ENCODE measurements around the gene CDK11B. TPM values are rescaled to one million over a fixed set of nuclear protein-coding genes. Genes with fewer than 3 reads are reported as not detected.
"Not testable (repeated sequence)": the region's sequence is repeated elsewhere in the genome, so short reads cannot be mapped to it uniquely, and the experiment has no call there.

Gene CDK11B
- total RNA-seq, 1 donor from 2014 or later = 32.1 TPM

DNA sequence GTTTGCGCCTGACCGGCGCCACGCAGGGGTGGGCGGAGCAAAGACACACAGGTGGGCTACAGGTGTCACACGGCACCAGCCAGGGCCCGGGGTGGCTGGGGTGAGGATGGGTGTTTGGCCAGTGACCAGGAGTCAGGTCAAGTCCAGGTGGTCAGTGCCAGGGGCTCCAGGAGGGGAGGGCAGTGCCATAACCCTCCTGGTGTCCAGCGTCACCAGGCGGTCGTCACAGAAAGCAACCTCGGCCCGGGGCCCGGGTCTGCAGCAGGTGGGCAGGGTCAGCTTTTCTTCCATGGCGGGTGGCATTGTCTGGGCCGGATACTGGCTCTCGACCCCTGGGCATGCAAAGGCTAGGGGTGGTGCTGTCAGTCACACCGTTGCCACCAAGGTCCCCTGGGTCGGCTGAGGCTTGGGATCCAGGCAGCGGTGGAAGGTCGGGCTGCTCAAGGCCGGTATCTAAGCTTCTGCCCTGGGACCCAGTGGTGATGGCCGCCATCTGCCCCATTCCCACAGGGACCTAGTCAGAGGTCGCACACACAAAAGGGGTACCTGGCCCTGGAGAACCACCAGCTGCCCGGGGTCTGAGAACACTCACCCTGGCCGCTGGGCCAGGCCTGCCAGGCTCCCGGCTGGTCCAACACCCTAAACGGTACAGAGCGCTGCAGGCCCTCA is 60.6 kb downstream of the CDK11B start:
- no peaks in the 10 kb centered on the region for H3K36me3 Mint-ChIP-seq (ENCODE audit: low read depth)
- intact Hi-C loops (cut with micrococcal nuclease) = no loop called here
- no peaks in the 10 kb centered on the region for H3K9me3 Mint-ChIP-seq
- no peak overlapping the region for H3K27ac Mint-ChIP-seq
- peak overlapping the region; percentile 37 for H3K4me3 Mint-ChIP-seq (ENCODE audit: low read depth)
- peaks cover 2% of the 10 kb centered on the region for H3K4me1 Mint-ChIP-seq (ENCODE audit: low read depth)
- peaks cover 5% of the 10 kb centered on the region for H3K27me3 Mint-ChIP-seq (ENCODE audit: low read depth)
- DNase-seq (ENCODE audit: low spot score) = no peak

DNA sequence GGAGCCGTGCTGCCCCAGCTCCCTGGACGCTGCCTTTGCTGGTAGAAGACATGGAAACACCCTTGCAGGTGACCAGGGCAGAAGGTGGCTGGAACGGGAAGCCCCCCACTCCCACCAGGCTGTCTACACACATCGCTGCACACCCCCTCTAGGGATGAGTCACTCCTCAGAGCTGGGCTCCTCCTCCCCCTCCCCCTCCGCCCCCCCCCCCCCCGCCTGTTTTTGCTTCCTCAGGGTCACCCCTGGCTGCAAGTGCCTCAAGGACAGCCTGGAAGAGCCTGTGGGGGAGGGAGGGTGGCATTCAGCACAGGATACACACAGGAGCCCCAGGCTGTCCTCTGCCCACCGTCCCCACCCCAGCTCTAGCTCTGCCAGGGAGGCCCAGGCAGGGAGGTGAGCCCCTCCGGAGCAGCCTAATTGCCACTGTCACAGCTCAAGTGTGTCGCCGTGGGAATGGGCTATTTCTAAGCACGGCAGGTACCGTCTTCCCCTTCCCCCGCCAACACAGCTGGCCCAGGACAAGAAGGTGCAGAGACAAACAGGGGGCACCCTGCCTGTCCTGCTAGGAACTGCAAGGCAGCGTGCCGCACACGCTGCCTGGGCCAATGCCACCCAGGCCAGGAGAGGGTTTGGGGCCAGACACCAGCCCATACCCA is 61.4 kb downstream of the CDK11B start:
- no peak for DNase-seq (ENCODE audit: low spot score)
- peaks cover 2% of the 10 kb centered on the region for H3K4me1 Mint-ChIP-seq (ENCODE audit: low read depth)
- no peaks in the 10 kb centered on the region for H3K36me3 Mint-ChIP-seq (ENCODE audit: low read depth)
- H3K27me3 Mint-ChIP-seq (ENCODE audit: low read depth) = peaks cover 5% of the 10 kb centered on the region
- intact Hi-C loops (cut with micrococcal nuclease) = no loop called here
- H3K4me3 Mint-ChIP-seq (ENCODE audit: low read depth) = peak overlapping the region; percentile 37
- H3K27ac Mint-ChIP-seq = no peak overlapping the region
- no peaks in the 10 kb centered on the region for H3K9me3 Mint-ChIP-seq

DNA sequence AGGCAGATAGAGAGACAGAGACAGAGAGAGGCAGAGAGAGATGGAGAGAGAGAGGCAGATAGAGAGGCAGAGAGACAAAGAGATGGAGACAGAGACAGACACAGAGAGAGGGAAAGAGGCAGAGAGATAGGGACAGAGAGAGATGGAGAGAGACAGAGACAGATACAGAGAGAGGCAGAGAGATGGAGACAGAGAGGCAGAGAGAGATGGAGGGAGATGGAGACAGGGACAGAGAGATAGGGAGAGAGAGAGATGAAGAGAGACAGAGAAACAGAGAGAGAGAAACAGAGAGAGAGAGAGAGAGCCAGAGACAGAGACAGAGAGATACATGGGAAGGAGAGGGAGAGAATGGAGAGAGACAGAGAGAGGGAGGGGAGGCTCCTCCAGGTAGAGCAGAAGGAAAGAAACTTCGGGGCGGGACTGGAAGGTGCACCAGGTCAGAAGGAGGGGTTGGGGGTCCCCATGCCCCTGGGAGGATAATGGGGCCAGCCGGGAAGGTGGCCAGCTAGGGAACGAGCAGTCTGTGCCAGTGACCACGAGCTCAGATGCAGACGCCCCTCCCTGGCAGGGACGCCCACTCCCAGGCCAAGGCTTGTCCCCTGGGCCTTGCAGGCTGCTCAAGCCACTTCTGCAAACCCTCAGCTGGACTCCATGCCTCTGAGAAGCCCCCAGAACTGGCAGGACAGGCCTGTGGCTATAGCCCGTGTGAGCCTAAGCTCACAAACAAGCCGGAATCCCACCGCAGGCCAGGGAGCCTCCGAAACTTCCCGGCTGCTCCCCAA is 62.1 kb downstream of the CDK11B start:
- peaks cover 5% of the 10 kb centered on the region for H3K27me3 Mint-ChIP-seq (ENCODE audit: low read depth)
- H3K4me1 Mint-ChIP-seq (ENCODE audit: low read depth) = peaks cover 2% of the 10 kb centered on the region
- no peaks in the 10 kb centered on the region for H3K36me3 Mint-ChIP-seq (ENCODE audit: low read depth)
- no peak overlapping the region for H3K4me3 Mint-ChIP-seq (ENCODE audit: low read depth)
- H3K27ac Mint-ChIP-seq = no peak overlapping the region
- no peaks in the 10 kb centered on the region for H3K9me3 Mint-ChIP-seq
- intact Hi-C loops (cut with micrococcal nuclease) = no loop called here
- no peak for DNase-seq (ENCODE audit: low spot score)

DNA sequence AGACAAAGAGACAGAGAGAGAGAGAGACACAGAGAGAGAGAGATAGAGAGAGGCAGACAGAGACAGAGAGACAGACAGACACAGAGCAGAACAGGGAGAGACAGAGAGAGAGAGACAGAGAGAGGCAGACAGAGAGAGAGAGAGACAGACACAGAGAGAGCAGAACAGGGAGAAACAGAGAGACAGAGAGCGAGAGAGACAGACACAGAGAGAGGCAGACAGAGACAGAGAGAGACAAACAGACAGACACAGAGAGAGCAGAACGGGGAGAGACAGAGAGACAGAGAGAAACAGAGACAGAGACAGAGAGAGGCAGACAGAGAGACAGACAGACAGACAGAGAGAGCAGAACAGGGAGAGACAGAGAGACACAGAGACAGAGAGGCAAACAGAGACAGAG is 63.5 kb downstream of the CDK11B start:
- intact Hi-C loops (cut with micrococcal nuclease); H3K36me3 Mint-ChIP-seq (ENCODE audit: low read depth); H3K27ac Mint-ChIP-seq; DNase-seq (ENCODE audit: low spot score); H3K4me1 Mint-ChIP-seq (ENCODE audit: low read depth); H3K27me3 Mint-ChIP-seq (ENCODE audit: low read depth); H3K9me3 Mint-ChIP-seq; H3K4me3 Mint-ChIP-seq (ENCODE audit: low read depth): not testable (repeated sequence)

DNA sequence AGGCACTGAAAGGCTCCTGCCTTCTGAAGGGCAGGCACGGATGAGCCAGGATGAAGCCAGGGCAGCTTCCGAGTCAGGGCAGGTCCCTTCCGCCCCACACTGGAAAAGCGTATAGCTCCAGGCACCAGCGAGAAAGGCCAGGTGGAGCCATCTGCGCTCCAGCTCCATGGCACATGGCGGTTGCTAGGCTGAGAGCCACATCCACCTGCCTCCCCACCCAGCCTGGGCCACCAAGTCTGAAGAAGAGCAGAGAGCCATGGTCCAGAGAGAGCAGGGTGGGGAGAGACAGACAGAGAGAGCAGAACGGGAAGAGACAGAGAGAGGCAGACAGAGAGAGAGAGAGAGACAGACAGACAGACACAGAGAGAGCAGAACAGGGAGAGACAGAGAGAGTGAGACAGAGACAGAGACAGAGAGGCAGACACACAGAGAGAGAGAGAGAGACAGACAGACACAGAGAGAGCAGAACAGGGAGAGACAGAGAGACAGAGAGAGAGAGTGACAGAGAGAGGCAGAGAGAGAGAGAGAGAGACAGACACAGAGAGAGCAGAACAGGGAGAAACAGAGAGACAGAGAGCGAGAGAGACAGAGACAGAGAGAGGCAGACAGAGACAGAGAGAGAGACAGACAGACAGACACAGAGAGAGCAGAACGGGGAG is 64.1 kb downstream of the CDK11B start:
- intact Hi-C loops (cut with micrococcal nuclease) = no loop called here
- peaks cover 2% of the 10 kb centered on the region for H3K4me1 Mint-ChIP-seq (ENCODE audit: low read depth)
- DNase-seq (ENCODE audit: low spot score) = no peak
- peaks cover 5% of the 10 kb centered on the region for H3K27me3 Mint-ChIP-seq (ENCODE audit: low read depth)
- no peaks in the 10 kb centered on the region for H3K36me3 Mint-ChIP-seq (ENCODE audit: low read depth)
- no peak overlapping the region for H3K4me3 Mint-ChIP-seq (ENCODE audit: low read depth)
- H3K27ac Mint-ChIP-seq = no peak overlapping the region
- H3K9me3 Mint-ChIP-seq = no peaks in the 10 kb centered on the region

DNA sequence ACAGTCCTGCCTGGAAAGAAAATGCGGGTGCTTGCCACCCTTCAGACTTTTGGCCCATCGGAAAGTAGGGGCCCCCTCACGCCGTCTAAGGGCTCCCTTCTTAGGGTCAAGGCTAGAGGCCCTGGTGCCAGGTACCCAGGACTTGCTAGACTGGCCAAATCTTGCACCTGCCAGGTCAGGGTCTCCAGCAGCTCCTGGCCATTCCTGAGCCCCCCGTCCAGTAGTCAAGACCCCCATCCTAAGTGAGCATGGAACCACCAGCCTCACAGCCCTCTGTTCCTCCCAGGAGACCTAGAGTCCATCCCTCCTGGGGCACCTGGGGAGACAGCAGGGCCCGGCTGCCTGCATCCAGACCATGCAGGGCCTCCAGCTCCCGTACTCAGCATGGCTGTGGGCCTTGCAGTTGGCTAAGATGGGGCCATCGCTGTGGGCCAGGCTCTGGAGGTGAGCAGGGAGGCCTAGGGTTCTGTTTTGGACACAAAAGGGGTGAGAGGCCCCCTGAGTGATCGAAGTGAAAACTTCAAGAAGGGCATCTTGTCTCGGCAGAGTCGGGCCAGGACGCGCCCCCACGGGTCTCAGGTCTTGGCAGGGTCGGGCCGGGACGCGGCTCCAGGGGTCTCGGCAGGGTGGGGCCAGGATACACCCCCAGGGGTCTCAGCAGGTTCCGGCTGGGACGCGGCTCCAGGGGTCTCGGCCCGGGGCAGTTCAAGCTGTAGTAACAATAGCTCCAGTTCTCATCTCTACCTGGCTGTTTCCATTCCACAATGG is 64.8 kb downstream of the CDK11B start:
- Mint-ChIP-seq H3K36me3 (ENCODE audit: low read depth) (no peaks in the 10 kb centered on the region), H3K4me3 (ENCODE audit: low read depth) (no peak overlapping the region), H3K9me3 (no peaks in the 10 kb centered on the region), H3K27ac (no peak overlapping the region), H3K27me3 (ENCODE audit: low read depth) (peaks cover 5% of the 10 kb centered on the region), H3K4me1 (ENCODE audit: low read depth) (peaks cover 2% of the 10 kb centered on the region)
- intact Hi-C loops (cut with micrococcal nuclease) = no loop called here
- DNase-seq (ENCODE audit: low spot score) = no peak

DNA sequence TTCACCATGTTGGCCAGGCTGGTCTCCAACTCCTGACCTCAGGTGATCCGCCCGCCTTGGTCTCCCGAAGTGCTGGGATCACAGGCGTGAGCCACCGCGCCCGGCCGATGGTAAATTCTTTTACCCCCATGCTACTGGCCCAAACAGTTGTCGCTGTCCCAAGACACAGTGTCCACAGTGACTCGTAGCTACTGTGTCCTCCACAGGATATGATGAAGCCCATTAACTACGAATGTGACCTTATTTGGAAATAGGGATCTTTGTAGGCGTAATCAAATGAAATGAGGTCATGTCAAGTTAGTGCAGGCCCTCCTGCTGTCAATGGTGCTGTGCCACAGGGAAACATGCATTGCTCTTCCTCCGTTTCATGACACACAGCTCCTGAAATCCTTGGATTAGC is 67.4 kb downstream of the CDK11B start:
- H3K4me3 Mint-ChIP-seq (ENCODE audit: low read depth) = no peak overlapping the region
- no peak overlapping the region for H3K27ac Mint-ChIP-seq
- H3K36me3 Mint-ChIP-seq (ENCODE audit: low read depth) = no peaks in the 10 kb centered on the region
- H3K9me3 Mint-ChIP-seq = no peaks in the 10 kb centered on the region
- peaks cover 2% of the 10 kb centered on the region for H3K27me3 Mint-ChIP-seq (ENCODE audit: low read depth)
- DNase-seq (ENCODE audit: low spot score) = no peak
- intact Hi-C loops (cut with micrococcal nuclease) = no loop called here
- H3K4me1 Mint-ChIP-seq (ENCODE audit: low read depth) = no peaks in the 10 kb centered on the region

Other genes with a start within 250 kb of the CDK11B start
- not detected in 2 replicates for gene ANKRD65, start 237.7 kb downstream of the CDK11B start, total RNA-seq
- gene VWA1, start 223.3 kb downstream of the CDK11B start, total RNA-seq = 4.0 and 4.7 TPM in 2 replicates
- gene ATAD3C, start 209.3 kb downstream of the CDK11B start, total RNA-seq = 0.53 and 0.62 TPM in 2 replicates
- gene ATAD3B, start 187.2 kb downstream of the CDK11B start, total RNA-seq = 68.0 and 70.9 TPM in 2 replicates
- 71.5 and 78.5 TPM in 2 replicates for gene ATAD3A, start 146.8 kb downstream of the CDK11B start, total RNA-seq
- gene TMEM240, start 118.4 kb downstream of the CDK11B start, total RNA-seq = 0.25 and 0.48 TPM in 2 replicates
- gene SSU72, start 84.1 kb downstream of the CDK11B start, total RNA-seq = 121 and 123 TPM in 2 replicates
- gene FNDC10, start 58.9 kb downstream of the CDK11B start, total RNA-seq = 10.4 and 11.8 TPM in 2 replicates
- 30.2 and 32.7 TPM in 2 replicates for gene MIB2, start 43.5 kb downstream of the CDK11B start, total RNA-seq
- 0.94 and 1.4 TPM in 2 replicates for gene MMP23B, start 26.8 kb downstream of the CDK11B start, total RNA-seq
- gene SLC35E2B, start 33.8 kb upstream of the CDK11B start, total RNA-seq = 41.9 and 42.9 TPM in 2 replicates
- 58.5 and 63.1 TPM in 2 replicates for gene CDK11A, start 65.4 kb upstream of the CDK11B start, total RNA-seq
- gene NADK, start 119.5 kb upstream of the CDK11B start, total RNA-seq = 81.8 and 84.5 TPM in 2 replicates
- 452 and 471 TPM in 2 replicates for gene GNB1, start 232.1 kb upstream of the CDK11B start, total RNA-seq